IMR-90 (cell line): Measurements from ENCODE around the gene FMN2.

Source experiments
- BHLHE40 ChIP-seq: fragments of 150-350 bp; IDR thresholded peaks from 2 replicates; pipeline ENCODE4 v1.6.1; 2016; ENCODE audit warnings: mild to moderate bottlenecking, low read depth, low read length
- CEBPB ChIP-seq: IDR thresholded peaks from 2 replicates; pipeline ENCODE4 v1.6.1; 2012; ENCODE audit warnings: low read depth, low read length, improper control_type of control experiment
- CHD1 ChIP-seq: IDR thresholded peaks from 2 replicates; pipeline ENCODE4 v1.6.1; 2012; ENCODE audit warnings: low read depth, low read length, improper control_type of control experiment
- FOS ChIP-seq: fragments of 150-350 bp; IDR thresholded peaks from 2 replicates; pipeline ENCODE4 v1.6.1; 2016; ENCODE audit warnings: low read depth, low read length
- MAFK ChIP-seq: IDR thresholded peaks from 2 replicates; pipeline ENCODE4 v1.6.1; 2012; ENCODE audit warnings: low read depth, low read length, improper control_type of control experiment
- MAZ ChIP-seq: IDR thresholded peaks from 2 replicates; pipeline ENCODE4 v1.6.1; 2012; ENCODE audit warnings: low read depth, mild to moderate bottlenecking, low read length, improper control_type of control experiment, moderate library complexity, borderline replicate concordance
- MXI1 ChIP-seq: IDR thresholded peaks from 2 replicates; pipeline ENCODE4 v1.6.1; 2012; ENCODE audit warnings: low read depth, mild to moderate bottlenecking, low read length, moderate library complexity, borderline replicate concordance
- NFE2L2 ChIP-seq: fragments of 150-350 bp; IDR thresholded peaks from 2 replicates; pipeline ENCODE4 v1.6.1; 2016; ENCODE audit warnings: low read depth, mild to moderate bottlenecking, low read length
- POLR2A ChIP-seq: IDR thresholded peaks from 2 replicates; pipeline ENCODE4 v1.6.1; 2012; ENCODE audit warnings: mild to moderate bottlenecking, low read depth, low read length
- RAD21 ChIP-seq: IDR thresholded peaks from 2 replicates; pipeline ENCODE4 v1.6.1; 2012; ENCODE audit warnings: low read length, improper control_type of control experiment
- RFX5 ChIP-seq: IDR thresholded peaks from 2 replicates; pipeline ENCODE4 v1.8.0; 2012; ENCODE audit warnings: low read depth, mild to moderate bottlenecking, low read length, moderate library complexity
- SMC3 ChIP-seq: fragments of 150-350 bp; IDR thresholded peaks from 2 replicates; pipeline ENCODE4 v1.6.1; 2016; ENCODE audit warnings: low read depth, mild to moderate bottlenecking, antibody characterized with exemption, low read length, moderate library complexity
- TF ChIP-seq, protein P1 (sequence below): conservative IDR thresholded peaks from 2 replicates; pipeline ENCODE4 v1.5.1; 2012; ENCODE audit warnings: mild to moderate bottlenecking, low read depth, low read length, improper control_type of control experiment

DNA sequence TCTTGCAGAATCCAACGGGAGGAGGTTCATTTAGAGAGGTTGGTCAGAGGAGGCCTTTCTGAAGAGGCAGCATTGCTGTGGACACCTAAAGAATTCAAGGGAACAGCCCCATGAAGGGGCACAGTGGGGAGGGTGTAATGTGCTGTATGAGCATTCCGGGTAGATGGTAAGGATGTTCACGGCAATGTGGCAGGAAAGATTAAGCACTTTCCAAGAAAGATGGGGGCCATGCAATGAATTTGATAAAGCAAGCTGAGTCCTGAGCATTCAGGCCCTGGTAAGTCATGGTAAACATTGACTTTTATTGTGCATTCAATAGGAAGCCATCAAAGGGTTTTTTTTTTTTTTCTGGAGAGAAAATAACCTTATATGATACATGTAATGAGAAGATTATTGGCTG, 353.7 kb downstream of the FMN2 start:
- TF ChIP-seq CHD1 (no peak), RAD21 (no peak), FOS (no peak), CEBPB (no peak), MAZ (no peak), POLR2A (no peak), RFX5 (no peak), MXI1 (no peak), NFE2L2 (no peak), BHLHE40 (no peak), SMC3 (no peak), MAFK (no peak)
- TF ChIP-seq, protein P1, sequence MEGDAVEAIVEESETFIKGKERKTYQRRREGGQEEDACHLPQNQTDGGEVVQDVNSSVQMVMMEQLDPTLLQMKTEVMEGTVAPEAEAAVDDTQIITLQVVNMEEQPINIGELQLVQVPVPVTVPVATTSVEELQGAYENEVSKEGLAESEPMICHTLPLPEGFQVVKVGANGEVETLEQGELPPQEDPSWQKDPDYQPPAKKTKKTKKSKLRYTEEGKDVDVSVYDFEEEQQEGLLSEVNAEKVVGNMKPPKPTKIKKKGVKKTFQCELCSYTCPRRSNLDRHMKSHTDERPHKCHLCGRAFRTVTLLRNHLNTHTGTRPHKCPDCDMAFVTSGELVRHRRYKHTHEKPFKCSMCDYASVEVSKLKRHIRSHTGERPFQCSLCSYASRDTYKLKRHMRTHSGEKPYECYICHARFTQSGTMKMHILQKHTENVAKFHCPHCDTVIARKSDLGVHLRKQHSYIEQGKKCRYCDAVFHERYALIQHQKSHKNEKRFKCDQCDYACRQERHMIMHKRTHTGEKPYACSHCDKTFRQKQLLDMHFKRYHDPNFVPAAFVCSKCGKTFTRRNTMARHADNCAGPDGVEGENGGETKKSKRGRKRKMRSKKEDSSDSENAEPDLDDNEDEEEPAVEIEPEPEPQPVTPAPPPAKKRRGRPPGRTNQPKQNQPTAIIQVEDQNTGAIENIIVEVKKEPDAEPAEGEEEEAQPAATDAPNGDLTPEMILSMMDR = no peak
